NCI-H510A (cell line): ENCODE measurements around the gene CAPN12.

Experiments
- DNase-seq: peaks from one replicate; lab custom pipeline; 2025; lab: John Stamatoyannopoulos, UW

CAPN12 gene

DNA sequence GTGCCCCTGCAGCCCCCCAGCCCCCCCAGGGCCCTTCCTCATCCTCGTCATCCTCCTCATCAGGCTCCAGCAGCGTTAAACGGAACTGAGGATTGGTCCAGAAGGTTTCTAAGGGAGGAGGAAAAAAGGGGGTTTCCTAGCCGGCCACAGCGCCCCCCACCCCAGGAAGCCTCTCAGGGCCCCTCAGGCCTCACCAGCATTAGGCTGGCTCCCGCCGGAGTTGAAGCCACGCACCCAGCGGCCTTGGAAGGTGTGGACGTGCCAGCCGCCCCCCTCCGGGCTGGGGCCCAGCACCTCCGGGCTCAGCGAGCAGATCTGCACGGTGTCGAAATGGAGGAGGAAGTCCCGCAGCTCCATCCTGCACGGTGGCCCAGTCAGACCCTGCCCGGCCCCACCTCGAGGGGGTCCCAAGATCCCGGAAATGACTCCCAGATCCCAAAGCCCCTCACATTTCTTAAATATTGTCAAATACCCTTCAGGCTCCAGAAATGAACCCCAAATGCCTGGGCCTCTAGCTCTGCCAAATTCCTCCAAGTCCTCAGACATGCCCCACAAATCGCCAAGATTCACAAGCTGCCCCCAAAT lies 6.9 kb downstream of the CAPN12 start:
- DNase-seq, result no peak

- peak; percentile 52 for DNase-seq
These were observed 7.6 kb downstream of the CAPN12 start for GRCh38 chr19:38736413-38737280.

DNA sequence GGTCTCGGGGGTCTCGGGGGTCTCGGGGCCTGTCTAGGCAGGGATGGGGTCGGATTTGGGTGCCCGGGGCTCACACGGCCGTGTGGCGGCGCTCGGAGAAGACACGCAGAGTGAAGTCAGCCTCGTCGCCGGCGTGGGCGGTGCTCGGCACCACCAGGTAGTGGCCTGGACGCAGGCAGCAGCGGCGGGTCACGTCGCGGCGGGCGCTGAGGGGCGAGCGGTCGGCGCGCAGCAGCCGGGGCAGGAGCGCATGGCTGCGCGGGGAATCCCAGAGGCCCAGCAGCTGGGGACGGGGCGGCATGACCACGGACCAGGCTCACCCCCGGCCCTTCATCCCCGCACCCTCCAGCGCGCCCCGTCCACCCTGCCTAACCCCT lies 8.2 kb downstream of the CAPN12 start:
- no peak for DNase-seq

GRCh38 chr19:38735257-38735686 lies 9.0 kb downstream of the CAPN12 start:
- DNase-seq, result no peak

- DNase-seq, result no peak
These were observed 9.6 kb downstream of the CAPN12 start for GRCh38 chr19:38734426-38735256.

- no peak for DNase-seq
These were observed 10.2 kb downstream of the CAPN12 start for GRCh38 chr19:38734176-38734425.

DNA sequence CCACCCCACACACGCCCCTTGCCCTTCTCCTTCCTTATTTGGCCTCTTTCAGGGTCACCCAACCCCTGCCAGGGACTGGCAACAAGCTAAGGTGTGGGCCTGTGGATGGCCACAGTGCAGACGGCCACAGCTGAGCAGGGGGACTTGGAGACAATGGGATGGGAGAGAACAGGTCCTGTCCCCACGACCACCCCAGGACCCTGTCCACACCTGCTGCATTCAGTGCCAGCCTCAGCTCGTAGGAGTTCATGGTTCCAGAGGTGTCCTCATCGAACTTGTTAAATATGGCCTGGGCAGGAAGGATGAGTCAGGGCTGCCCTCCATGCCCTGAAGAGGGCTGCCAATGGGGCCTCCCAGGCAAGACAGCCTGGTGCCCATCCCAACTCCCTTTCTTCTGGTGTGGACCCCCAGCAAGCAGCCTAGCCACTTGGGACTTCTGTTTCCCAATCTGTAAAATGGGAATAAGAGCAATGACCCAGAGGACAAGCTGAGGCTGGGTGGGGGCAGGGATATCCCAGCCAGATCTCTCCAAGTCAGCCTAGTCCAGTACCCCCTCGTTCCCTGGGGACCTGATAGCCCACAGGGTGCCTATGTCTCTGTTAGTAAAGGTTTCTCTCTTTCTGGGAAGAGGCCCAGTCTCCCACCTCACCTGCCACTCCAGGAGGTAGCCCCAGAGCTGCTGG lies 10.6 kb downstream of the CAPN12 start:
- no peak for DNase-seq

DNA sequence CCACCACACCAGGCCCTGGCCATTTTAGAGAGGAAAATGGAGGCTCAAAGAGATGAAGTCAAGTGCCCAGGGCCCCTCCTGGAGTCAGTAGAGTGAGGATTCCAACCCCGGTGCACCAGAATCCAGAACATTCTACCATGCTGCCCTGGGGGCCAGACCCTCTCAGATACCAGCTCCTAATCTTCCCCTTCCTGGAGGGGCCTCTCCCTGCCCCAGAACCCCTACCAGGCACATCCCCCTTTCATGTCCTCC lies 11.1 kb downstream of the CAPN12 start:
- DNase-seq, result no peak

GRCh38 chr19:38731654-38732301 lies 12.5 kb downstream of the CAPN12 start:
- DNase-seq, result peak; percentile 55

DNA sequence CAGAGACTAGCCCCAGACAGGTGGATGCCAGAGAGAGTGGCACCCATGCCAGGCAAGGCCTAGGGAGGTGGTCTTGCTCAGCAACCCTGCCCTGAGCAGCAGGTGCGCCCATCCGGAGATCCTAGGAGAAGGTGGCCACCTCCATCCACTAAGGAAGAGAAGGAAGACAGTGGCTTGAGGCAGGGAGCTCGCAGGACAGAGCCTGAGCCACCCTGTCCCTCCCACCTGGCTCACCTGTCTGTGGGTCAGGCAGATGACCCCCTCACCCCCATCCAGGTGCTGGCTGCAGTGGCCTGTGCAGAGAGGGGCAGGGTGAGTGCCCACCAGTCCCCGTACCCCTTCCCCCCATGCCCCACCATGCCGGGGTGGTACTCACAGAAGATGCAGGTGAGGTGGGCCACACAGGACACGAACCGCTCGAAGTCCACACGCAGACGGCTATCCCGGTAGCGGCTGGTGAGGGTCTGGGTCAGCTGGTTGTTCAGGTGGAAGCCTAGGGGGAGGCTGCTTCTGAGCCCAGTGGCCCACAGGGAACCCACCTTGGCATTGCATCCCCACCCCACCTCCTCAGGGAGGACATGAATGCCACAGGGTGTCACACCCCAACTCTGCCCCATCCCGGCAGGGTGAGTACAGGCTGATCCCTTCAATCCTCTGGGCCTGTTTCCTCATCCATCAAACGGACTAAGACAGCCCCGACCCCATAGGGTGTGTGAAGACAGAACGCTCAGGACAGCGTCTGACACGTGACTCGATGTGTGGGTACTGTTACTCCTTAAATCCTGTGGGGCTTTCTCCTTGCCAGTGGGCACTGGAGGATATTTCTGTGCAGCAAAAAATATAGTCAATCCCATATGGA lies 13.3 kb downstream of the CAPN12 start:
- DNase-seq, result no peak

DNA sequence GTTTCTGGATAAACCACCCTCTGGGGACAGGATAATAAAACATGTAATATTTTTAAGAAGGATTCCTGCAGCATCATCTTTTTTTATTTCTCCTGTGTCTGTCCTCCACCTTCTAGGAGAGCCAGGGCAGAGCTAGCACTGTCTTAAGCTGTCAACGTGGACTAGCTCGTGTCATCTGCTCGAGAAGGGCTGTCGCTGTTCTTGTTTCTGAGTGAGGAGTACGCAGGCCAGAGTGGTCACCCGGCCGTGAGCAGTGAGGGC lies 13.9 kb downstream of the CAPN12 start:
- DNase-seq, result no peak

GRCh38 chr19:38729653-38730469 lies 14.4 kb downstream of the CAPN12 start:
- DNase-seq, result peak; percentile 6

- DNase-seq, result no peak
These were observed 15.3 kb downstream of the CAPN12 start for GRCh38 chr19:38728752-38729541.

DNA sequence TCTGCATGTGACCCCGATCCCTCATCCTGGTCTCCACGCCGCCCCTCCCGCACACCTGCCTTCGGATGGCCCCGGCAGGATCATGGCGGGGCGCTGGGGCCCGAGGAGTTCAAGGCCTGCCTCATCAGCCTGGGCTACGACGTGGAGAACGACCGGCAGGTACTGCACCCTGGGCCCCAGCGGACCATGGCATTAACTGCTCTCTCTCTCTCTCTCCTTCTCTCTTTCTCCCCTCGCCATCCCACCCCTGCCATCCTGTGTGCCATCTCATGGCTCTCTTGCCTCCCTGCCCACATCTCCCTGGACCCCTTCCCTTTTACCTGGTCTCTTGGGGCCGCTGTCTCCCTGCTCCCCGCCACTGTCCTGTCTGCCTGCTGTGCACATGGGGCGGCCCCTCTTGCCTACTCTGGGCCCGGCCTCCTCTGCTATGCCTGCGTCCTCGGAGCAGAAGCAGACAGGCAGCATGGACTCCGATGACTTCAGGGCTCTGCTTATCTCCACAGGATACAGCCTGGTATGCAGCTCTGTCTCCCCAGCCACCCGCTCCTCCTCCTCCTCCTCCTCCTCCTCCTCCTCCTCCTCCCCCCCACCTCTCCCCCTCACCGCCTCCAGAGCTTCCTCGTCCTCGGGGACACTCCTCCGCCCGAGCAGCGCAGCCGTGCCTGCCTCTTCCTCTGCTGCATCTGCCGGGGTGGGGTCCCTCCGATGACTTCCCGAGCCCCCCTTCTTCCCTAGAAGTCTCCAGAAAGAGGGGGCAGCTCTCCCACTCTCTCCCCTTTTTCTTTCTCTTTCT lies 16.2 kb downstream of the CAPN12 start:
- no peak for DNase-seq

- no peak for DNase-seq
These were observed 16.9 kb downstream of the CAPN12 start for GRCh38 chr19:38727306-38727867.

DNA sequence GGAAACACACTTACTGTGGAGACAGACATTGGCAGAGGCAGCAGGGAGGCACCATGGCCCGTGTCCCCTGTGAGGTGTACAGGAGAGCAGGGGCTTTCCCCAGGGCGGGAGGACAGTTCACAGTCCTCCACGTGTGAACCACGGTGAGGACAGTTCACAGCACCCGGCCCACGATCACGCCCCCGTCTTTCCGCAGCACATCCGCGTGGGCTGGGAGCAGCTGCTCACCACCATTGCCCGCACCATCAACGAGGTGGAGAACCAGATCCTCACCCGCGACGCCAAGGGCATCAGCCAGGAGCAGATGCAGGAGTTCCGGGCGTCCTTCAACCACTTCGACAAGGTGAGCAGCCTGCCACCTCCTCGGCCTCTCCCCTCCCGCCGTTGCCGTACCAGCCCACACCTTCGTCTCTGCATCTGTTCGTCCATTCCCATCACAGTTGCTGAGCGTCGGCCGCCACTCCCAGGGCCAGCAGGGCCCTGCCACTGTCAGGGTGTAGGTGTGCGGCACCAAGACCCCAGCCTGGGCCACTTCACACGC lies 17.4 kb downstream of the CAPN12 start:
- no peak for DNase-seq

- DNase-seq, result no peak
These were observed 18.0 kb downstream of the CAPN12 start for GRCh38 chr19:38726284-38726673.

GRCh38 chr19:38725469-38726283 lies 18.6 kb downstream of the CAPN12 start:
- DNase-seq, result no peak
